Panc1 (cell line): ENCODE data around the gene TNP1. TPM values are rescaled to one million over a fixed set of nuclear protein-coding genes. Genes with fewer than 3 reads are reported as not detected.

ENCODE experiments used
- ATAC-seq: fragments of 200-7000 bp; cut with Tn5 transposase; 2 replicates; pipeline ENCODE4 v1.9.1; 2020; ENCODE audit warnings: mild to moderate bottlenecking, moderate library complexity
- BruUV-seq: library from RNA; stranded (reverse); fragments of 400-500 nt; replicated peaks from 2 replicates; lab custom pipeline; 2021; lab: Mats Ljungman, UMichigan
- CTCF ChIA-PET: fragments of 300-600 bp; sonication (Branson Sonifier 250); formaldehyde crosslinking; loops from one replicate; lab custom pipeline; 2022; ENCODE audit warnings: antibody characterized with exemption; lab: Charles Lee
- POLR2A ChIA-PET: fragments of 300-600 bp; sonication (Branson Sonifier 250); formaldehyde crosslinking; loops from one replicate; lab custom pipeline; 2022; ENCODE audit warnings: antibody characterized with exemption; lab: Charles Lee
- DNase-seq: peaks from one replicate; pipeline ENCODE4 v3.0.0-alpha.2; 2010; ENCODE audit warnings: low read depth, low spot score
- H3K27ac ChIP-seq: 2 replicates; pipeline ENCODE4 v1.5.1; 2011; ENCODE audit warnings: mild to moderate bottlenecking, low read length, inconsistent platforms
- H3K27me3 ChIP-seq: fragments of 200-500 bp; sonication (Bioruptor generic); 2 replicates; pipeline ENCODE4 v1.6.0; 2014; ENCODE audit warnings: low read length, inconsistent platforms; ENCODE audit not compliant: control insufficient read depth, insufficient read depth
- H3K36me3 ChIP-seq: fragments of 200-500 bp; sonication (Bioruptor generic); 2 replicates; pipeline ENCODE4 v1.5.1; 2014; ENCODE audit warnings: inconsistent platforms, mild to moderate bottlenecking, low read length, moderate library complexity; ENCODE audit not compliant: control insufficient read depth, insufficient read depth
- H3K4me1 ChIP-seq: 2 replicates; pipeline ENCODE4 v1.5.1; 2011; ENCODE audit warnings: inconsistent platforms, mild to moderate bottlenecking, low read length, moderate library complexity; ENCODE audit not compliant: control insufficient read depth, insufficient read depth
- H3K4me3 ChIP-seq, 2 experiments: 2 replicates each; pipeline ENCODE4 v1.5.1; 2011 to 2012; ENCODE audit warnings: low read depth in 2 of 2, low read length in 2 of 2, mild to moderate bottlenecking in 2 of 2, inconsistent platforms in 1 of 2, moderate library complexity in 1 of 2
- H3K9me3 ChIP-seq: fragments of 200-500 bp; sonication (Bioruptor generic); 2 replicates; pipeline ENCODE4 v1.5.1; 2014; ENCODE audit warnings: low read depth, mild to moderate bottlenecking, inconsistent platforms, low read length, moderate library complexity; ENCODE audit not compliant: control insufficient read depth, insufficient read depth
- POLR2AphosphoS5 ChIP-seq: IDR thresholded peaks from 2 replicates; pipeline ENCODE4 v1.6.1; 2012; ENCODE audit warnings: mild to moderate bottlenecking, low read depth, low read length, moderate library complexity
- SIN3A ChIP-seq: IDR thresholded peaks from 2 replicates; pipeline ENCODE4 v1.6.1; 2012; ENCODE audit warnings: low read depth, mild to moderate bottlenecking, low read length, moderate library complexity, borderline replicate concordance; ENCODE audit not compliant: insufficient read depth
- TCF7L2 ChIP-seq: IDR thresholded peaks from 2 replicates; pipeline ENCODE4 v1.6.1; 2011; ENCODE audit warnings: mild to moderate bottlenecking, low read depth, low read length, inconsistent platforms
- in situ Hi-C: cut with HindIII; loops from 2 replicates; pipeline ENCODE4 v1.10.0; 2016; ENCODE audit warnings: low sequenced_read_pairs, low pct_unique_long_range_greater_than_20kb
- intact Hi-C: fragments of 100-400 bp; cut with micrococcal nuclease; formaldehyde crosslinking; loops from one replicate; pipeline ENCODE4 v1.10.0; 2022; ENCODE audit not compliant: unreplicated experiment
- total RNA-seq: library from RNA; stranded (reverse); gene quantifications from one replicate; pipeline ENCODE4 v1.2.1, GENCODE V29; 2021; ENCODE audit not compliant: unreplicated experiment
- TF ChIP-seq, protein P1 (sequence below), 2 experiments: IDR thresholded peaks; 2 replicates each; pipeline ENCODE4 v1.6.1; 2011 to 2012; ENCODE audit warnings: low read depth in 2 of 2, control low read depth in 1 of 2, low read length in 1 of 2, mild to moderate bottlenecking in 1 of 2, moderate library complexity in 1 of 2; ENCODE audit not compliant: insufficient read depth in 1 of 2
- TF ChIP-seq, protein P2 (sequence below): fragments of 450-650 bp; IDR thresholded peaks from 2 replicates; pipeline ENCODE4 v1.5.1; 2017; ENCODE audit warnings: mild to moderate bottlenecking

Gene TNP1
- total RNA-seq, 1 experiment from 2014 or later: not detected

DNA sequence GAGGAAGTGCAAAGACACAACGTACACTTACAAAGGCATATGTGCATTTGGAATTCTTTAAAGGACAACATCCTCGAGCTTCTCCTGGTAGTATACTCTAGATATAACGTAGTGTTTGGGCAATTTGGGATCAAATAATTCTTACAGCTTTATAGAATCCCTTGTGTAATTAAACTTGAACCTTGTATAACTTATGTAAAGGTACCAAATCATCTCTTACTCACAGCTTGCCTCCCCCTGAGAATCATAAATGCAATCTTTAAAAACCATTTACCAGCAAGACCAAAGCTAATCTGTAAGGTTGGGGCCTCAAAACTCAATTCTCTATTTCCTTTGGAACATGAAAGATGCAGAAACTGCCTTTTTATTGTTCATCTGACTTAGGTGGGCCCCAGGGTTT lies 12.2 kb upstream of the TNP1 start:
- no peaks in the 10 kb centered on the region for H3K36me3 ChIP-seq
- no peak overlapping the region for H3K4me3 ChIP-seq
- POLR2A ChIA-PET: no interaction called here
- H3K27ac ChIP-seq: no peak overlapping the region
- TF ChIP-seq SIN3A (no peak), TCF7L2 (no peak), POLR2AphosphoS5 (no peak)
- TF ChIP-seq, protein P1, sequence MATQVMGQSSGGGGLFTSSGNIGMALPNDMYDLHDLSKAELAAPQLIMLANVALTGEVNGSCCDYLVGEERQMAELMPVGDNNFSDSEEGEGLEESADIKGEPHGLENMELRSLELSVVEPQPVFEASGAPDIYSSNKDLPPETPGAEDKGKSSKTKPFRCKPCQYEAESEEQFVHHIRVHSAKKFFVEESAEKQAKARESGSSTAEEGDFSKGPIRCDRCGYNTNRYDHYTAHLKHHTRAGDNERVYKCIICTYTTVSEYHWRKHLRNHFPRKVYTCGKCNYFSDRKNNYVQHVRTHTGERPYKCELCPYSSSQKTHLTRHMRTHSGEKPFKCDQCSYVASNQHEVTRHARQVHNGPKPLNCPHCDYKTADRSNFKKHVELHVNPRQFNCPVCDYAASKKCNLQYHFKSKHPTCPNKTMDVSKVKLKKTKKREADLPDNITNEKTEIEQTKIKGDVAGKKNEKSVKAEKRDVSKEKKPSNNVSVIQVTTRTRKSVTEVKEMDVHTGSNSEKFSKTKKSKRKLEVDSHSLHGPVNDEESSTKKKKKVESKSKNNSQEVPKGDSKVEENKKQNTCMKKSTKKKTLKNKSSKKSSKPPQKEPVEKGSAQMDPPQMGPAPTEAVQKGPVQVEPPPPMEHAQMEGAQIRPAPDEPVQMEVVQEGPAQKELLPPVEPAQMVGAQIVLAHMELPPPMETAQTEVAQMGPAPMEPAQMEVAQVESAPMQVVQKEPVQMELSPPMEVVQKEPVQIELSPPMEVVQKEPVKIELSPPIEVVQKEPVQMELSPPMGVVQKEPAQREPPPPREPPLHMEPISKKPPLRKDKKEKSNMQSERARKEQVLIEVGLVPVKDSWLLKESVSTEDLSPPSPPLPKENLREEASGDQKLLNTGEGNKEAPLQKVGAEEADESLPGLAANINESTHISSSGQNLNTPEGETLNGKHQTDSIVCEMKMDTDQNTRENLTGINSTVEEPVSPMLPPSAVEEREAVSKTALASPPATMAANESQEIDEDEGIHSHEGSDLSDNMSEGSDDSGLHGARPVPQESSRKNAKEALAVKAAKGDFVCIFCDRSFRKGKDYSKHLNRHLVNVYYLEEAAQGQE (IDR thresholded peaks at IDR 0.05; ENCODE audit: insufficient read depth in 1 of 2, low read depth in 2 of 2, low read length in 1 of 2): no peak
- TF ChIP-seq, protein P2, sequence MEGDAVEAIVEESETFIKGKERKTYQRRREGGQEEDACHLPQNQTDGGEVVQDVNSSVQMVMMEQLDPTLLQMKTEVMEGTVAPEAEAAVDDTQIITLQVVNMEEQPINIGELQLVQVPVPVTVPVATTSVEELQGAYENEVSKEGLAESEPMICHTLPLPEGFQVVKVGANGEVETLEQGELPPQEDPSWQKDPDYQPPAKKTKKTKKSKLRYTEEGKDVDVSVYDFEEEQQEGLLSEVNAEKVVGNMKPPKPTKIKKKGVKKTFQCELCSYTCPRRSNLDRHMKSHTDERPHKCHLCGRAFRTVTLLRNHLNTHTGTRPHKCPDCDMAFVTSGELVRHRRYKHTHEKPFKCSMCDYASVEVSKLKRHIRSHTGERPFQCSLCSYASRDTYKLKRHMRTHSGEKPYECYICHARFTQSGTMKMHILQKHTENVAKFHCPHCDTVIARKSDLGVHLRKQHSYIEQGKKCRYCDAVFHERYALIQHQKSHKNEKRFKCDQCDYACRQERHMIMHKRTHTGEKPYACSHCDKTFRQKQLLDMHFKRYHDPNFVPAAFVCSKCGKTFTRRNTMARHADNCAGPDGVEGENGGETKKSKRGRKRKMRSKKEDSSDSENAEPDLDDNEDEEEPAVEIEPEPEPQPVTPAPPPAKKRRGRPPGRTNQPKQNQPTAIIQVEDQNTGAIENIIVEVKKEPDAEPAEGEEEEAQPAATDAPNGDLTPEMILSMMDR: no peak
- in situ Hi-C loops (no loop called here), intact Hi-C loops (no loop called here)
- no peak for ATAC-seq
- BruUV-seq: no TSS peak
- H3K4me1 ChIP-seq: no peaks in the 10 kb centered on the region
- no peaks in the 10 kb centered on the region for H3K27me3 ChIP-seq
- DNase-seq: no peak
- CTCF ChIA-PET: no interaction called here
- H3K9me3 ChIP-seq: no peaks in the 10 kb centered on the region

- no peak for TF ChIP-seq TCF7L2
- no peak for TF ChIP-seq SIN3A
- no peak for TF ChIP-seq POLR2AphosphoS5
- TF ChIP-seq, protein P2: no peak
- TF ChIP-seq, protein P1 (IDR thresholded peaks at IDR 0.05; ENCODE audit: insufficient read depth in 1 of 2, low read depth in 2 of 2, low read length in 1 of 2): no peak
- Histone ChIP-seq H3K4me3 (no peak overlapping the region), H3K27me3 (no peaks in the 10 kb centered on the region), H3K4me1 (no peaks in the 10 kb centered on the region), H3K36me3 (no peaks in the 10 kb centered on the region), H3K9me3 (no peaks in the 10 kb centered on the region), H3K27ac (no peak overlapping the region)
- ATAC-seq (no peak), DNase-seq (no peak)
- ChIA-PET CTCF (no interaction called here), POLR2A (no interaction called here)
- in situ Hi-C loops: no loop called here
- intact Hi-C loops: no loop called here
- no TSS peak for BruUV-seq
Measured at GRCh38 chr2:216871333-216871934, 11.6 kb upstream of the TNP1 start.
